ENCODE measurements around the gene FLOT2. TPM values are rescaled to one million over a fixed set of nuclear protein-coding genes. Genes with fewer than 3 reads are reported as not detected.
A peak's percentile ranks its signal among the peaks of the same experiment; 100 is the strongest.

FLOT2 gene
- total and polyA plus RNA-seq, 10 of the 15 experiments (the other 5 are each of a cell fraction or from before 2014, with no cell fraction given), result 56.8 to 302 (median 149) TPM

- TF ChIP-seq YY1 (IDR thresholded peaks at IDR 0.05; ENCODE audit: low read depth, low read length) (no peak), SMARCA5 (IDR thresholded peaks at IDR 0.05) (peak; percentile 85), HCFC1 (IDR thresholded peaks at IDR 0.05; ENCODE audit: low read length) (0 out of 2 replicates have a peak, but pooled peaks have one; percentile 17), TARDBP (IDR thresholded peaks at IDR 0.05; ENCODE audit: borderline replicate concordance) (no peak), RELB (IDR thresholded peaks at IDR 0.05; ENCODE audit: low read depth) (peak; percentile 46; the same call in 1 of the 2 replicates), KLF5 (IDR thresholded peaks at IDR 0.05; ENCODE audit: partially characterized antibody) (no peak), ZNF207 (IDR thresholded peaks at IDR 0.05; ENCODE audit: borderline replicate concordance) (no peak), SKIL (IDR thresholded peaks at IDR 0.05; ENCODE audit: low read depth, poor library complexity, severe bottlenecking) (peak; percentile 49), ATF7 (IDR thresholded peaks at IDR 0.05; ENCODE audit: low read depth) (no peak), MLLT1 (IDR thresholded peaks at IDR 0.05) (peak; percentile 65), ETV6 (conservative IDR thresholded peaks at IDR 0.05 in 1 of 2, IDR thresholded peaks at IDR 0.05 in 1 of 2; ENCODE audit: borderline replicate concordance in 1 of 2, low read depth in 1 of 2) (no peak), HDAC6 (IDR thresholded peaks at IDR 0.05; ENCODE audit: unreplicated experiment) (peak; percentile 83), CEBPZ (IDR thresholded peaks at IDR 0.05; ENCODE audit: low read depth, low read length) (no peak), ZNF217 (IDR thresholded peaks at IDR 0.05) (no peak), CHD2 (IDR thresholded peaks at IDR 0.05; ENCODE audit: borderline replicate concordance, low read depth, low read length) (0 out of 2 replicates have a peak, but pooled peaks have one; percentile 61), CBX3 (IDR thresholded peaks at IDR 0.05; ENCODE audit: borderline replicate concordance, low read depth) (no peak)
Measured at GRCh38 chr17:28901866-28902818, 4.6 kb upstream of the FLOT2 start (continued).

Data from GM12878 (cell line).